ENCODE results near the gene NT5C3B. TPM values are rescaled to one million over a fixed set of nuclear protein-coding genes. Genes with fewer than 3 reads are reported as not detected.
A peak's percentile ranks its signal among the peaks of the same experiment; 100 is the strongest.

The NT5C3B gene
- total RNA-seq, 1 donor from 2014 or later = 36.5 TPM

- intact Hi-C loops (cut with DNase I) = no loop called here
- no peaks in the 10 kb centered on the region for H3K9me3 ChIP-seq
- H3K27me3 ChIP-seq = no peaks in the 10 kb centered on the region
- no peak overlapping the region for H3K4me3 ChIP-seq
- ATAC-seq (no peak), DNase-seq (peak; percentile 39)
- peaks cover 75% of the 10 kb centered on the region for H3K36me3 ChIP-seq
- H3K27ac ChIP-seq = no peak overlapping the region
- H3K4me1 ChIP-seq = no peaks in the 10 kb centered on the region
- no peak for TF ChIP-seq CTCF (IDR thresholded peaks at IDR 0.05)
Observed at GRCh38 chr17:41871789-41872188, 35.8 kb upstream of the NT5C3B start.

GRCh38 chr17:41870627-41871026 lies 34.6 kb upstream of the NT5C3B start:
- ATAC-seq (no peak), DNase-seq (no peak)
- intact Hi-C loops (cut with DNase I) = no loop called here
- peaks cover 74% of the 10 kb centered on the region for H3K36me3 ChIP-seq
- no peaks in the 10 kb centered on the region for H3K27me3 ChIP-seq
- no peak overlapping the region for H3K27ac ChIP-seq
- no peak overlapping the region for H3K4me3 ChIP-seq
- no peaks in the 10 kb centered on the region for H3K9me3 ChIP-seq
- no peaks in the 10 kb centered on the region for H3K4me1 ChIP-seq
- TF ChIP-seq CTCF (IDR thresholded peaks at IDR 0.05) = no peak

GRCh38 chr17:41870097-41870496 lies 34.1 kb upstream of the NT5C3B start:
- H3K27ac ChIP-seq = no peak overlapping the region
- no peak for ATAC-seq
- no peak for TF ChIP-seq CTCF (IDR thresholded peaks at IDR 0.05)
- DNase-seq = no peak
- H3K36me3 ChIP-seq = peaks cover 74% of the 10 kb centered on the region
- intact Hi-C loops (cut with DNase I) = no loop called here
- no peaks in the 10 kb centered on the region for H3K27me3 ChIP-seq
- H3K4me1 ChIP-seq = no peaks in the 10 kb centered on the region
- H3K4me3 ChIP-seq = no peak overlapping the region
- no peaks in the 10 kb centered on the region for H3K9me3 ChIP-seq

GRCh38 chr17:41869426-41869825 lies 33.4 kb upstream of the NT5C3B start:
- H3K9me3 ChIP-seq = no peaks in the 10 kb centered on the region
- H3K27me3 ChIP-seq = no peaks in the 10 kb centered on the region
- DNase-seq (peak; percentile 44), ATAC-seq (peak; percentile 52)
- no peaks in the 10 kb centered on the region for H3K4me1 ChIP-seq
- TF ChIP-seq CTCF (IDR thresholded peaks at IDR 0.05) = no peak
- H3K4me3 ChIP-seq = no peak overlapping the region
- H3K36me3 ChIP-seq = peaks cover 74% of the 10 kb centered on the region
- H3K27ac ChIP-seq = no peak overlapping the region
- intact Hi-C loops (cut with DNase I) = no loop called here

- no peak for TF ChIP-seq CTCF (IDR thresholded peaks at IDR 0.05)
- peaks cover 7% of the 10 kb centered on the region for H3K4me1 ChIP-seq
- H3K27ac ChIP-seq = no peak overlapping the region
- peaks cover 66% of the 10 kb centered on the region for H3K36me3 ChIP-seq
- no peaks in the 10 kb centered on the region for H3K9me3 ChIP-seq
- no peak overlapping the region for H3K4me3 ChIP-seq
- no peaks in the 10 kb centered on the region for H3K27me3 ChIP-seq
- DNase-seq = no peak
- intact Hi-C loops (cut with DNase I) = no loop called here
- ATAC-seq = no peak
Observed at GRCh38 chr17:41868568-41868967, 32.5 kb upstream of the NT5C3B start.

- TF ChIP-seq CTCF (IDR thresholded peaks at IDR 0.05) = no peak
- H3K9me3 ChIP-seq = no peaks in the 10 kb centered on the region
- no peak for ATAC-seq
- intact Hi-C loops (cut with DNase I) = no loop called here
- peaks cover 18% of the 10 kb centered on the region for H3K4me1 ChIP-seq
- H3K36me3 ChIP-seq = peaks cover 38% of the 10 kb centered on the region
- peak overlapping the region; percentile 95 for H3K27ac ChIP-seq
- DNase-seq = no peak
- peak overlapping the region; percentile 96 for H3K4me3 ChIP-seq
- no peaks in the 10 kb centered on the region for H3K27me3 ChIP-seq
Observed at GRCh38 chr17:41865596-41865893, 29.5 kb upstream of the NT5C3B start.

All from upper lobe of right lung (tissue), 1 donor.